GM12878 (cell line): ENCODE data around the gene FAR1.

Experiments
- CBX5 ChIP-seq: sonication (generic); IDR thresholded peaks from 2 replicates; pipeline ENCODE4 v1.6.1; 2016; ENCODE audit warnings: low read depth, moderate library complexity, mild to moderate bottlenecking, inconsistent platforms
- CREB1 ChIP-seq: IDR thresholded peaks from 2 replicates; pipeline ENCODE4 v1.6.1; 2012; ENCODE audit warnings: low read depth, mild to moderate bottlenecking, inconsistent platforms
- MAX ChIP-seq: IDR thresholded peaks from 2 replicates; pipeline ENCODE4 v1.6.1; 2012; ENCODE audit warnings: low read depth, low read length, improper control_type of control experiment
- NFIC ChIP-seq: IDR thresholded peaks from 2 replicates; pipeline ENCODE4 v1.6.1; 2012; ENCODE audit warnings: low read depth, mild to moderate bottlenecking, inconsistent platforms, low read length, moderate library complexity
- NFYA ChIP-seq: IDR thresholded peaks from 2 replicates; pipeline ENCODE4 v1.6.1; 2011; ENCODE audit warnings: low read depth, mild to moderate bottlenecking, low read length, improper control_type of control experiment, borderline replicate concordance
- POLR2AphosphoS5 ChIP-seq: IDR thresholded peaks from 2 replicates; pipeline ENCODE4 v1.6.1; 2011; ENCODE audit warnings: mild to moderate bottlenecking, low read length, inconsistent platforms
- RAD21 ChIP-seq: IDR thresholded peaks from 2 replicates; pipeline ENCODE4 v1.6.1; 2011; ENCODE audit warnings: mild to moderate bottlenecking, low read depth, low read length, moderate library complexity; ENCODE audit not compliant: insufficient read depth
- TF ChIP-seq, protein P1 (sequence below): IDR thresholded peaks from 2 replicates; pipeline ENCODE4 v1.6.1; 2011; ENCODE audit warnings: low read depth, mild to moderate bottlenecking, low read length, moderate library complexity, borderline replicate concordance; ENCODE audit errors: extremely low read depth
- TF ChIP-seq, protein P2 (sequence below), 3 experiments: IDR thresholded peaks in 2 of 3; conservative IDR thresholded peaks in 1 of 3; 2 replicates each; pipeline ENCODE4 v1.5.1; 2011; ENCODE audit warnings: low read depth in 3 of 3, low read length in 3 of 3, mild to moderate bottlenecking in 3 of 3, control low read depth in 2 of 3, moderate library complexity in 2 of 3, inconsistent platforms in 1 of 3, mixed read lengths in 1 of 3; ENCODE audit not compliant: control insufficient read depth in 2 of 3, insufficient read depth in 1 of 3; ENCODE audit errors: extremely low read depth in 1 of 3

GRCh38 chr11:13728076-13728475, 59.6 kb downstream of the FAR1 start:
- no peak for TF ChIP-seq NFYA
- TF ChIP-seq, protein P1, sequence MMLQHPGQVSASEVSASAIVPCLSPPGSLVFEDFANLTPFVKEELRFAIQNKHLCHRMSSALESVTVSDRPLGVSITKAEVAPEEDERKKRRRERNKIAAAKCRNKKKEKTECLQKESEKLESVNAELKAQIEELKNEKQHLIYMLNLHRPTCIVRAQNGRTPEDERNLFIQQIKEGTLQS = no peak
- TF ChIP-seq POLR2AphosphoS5 = no peak
- TF ChIP-seq, protein P2, sequence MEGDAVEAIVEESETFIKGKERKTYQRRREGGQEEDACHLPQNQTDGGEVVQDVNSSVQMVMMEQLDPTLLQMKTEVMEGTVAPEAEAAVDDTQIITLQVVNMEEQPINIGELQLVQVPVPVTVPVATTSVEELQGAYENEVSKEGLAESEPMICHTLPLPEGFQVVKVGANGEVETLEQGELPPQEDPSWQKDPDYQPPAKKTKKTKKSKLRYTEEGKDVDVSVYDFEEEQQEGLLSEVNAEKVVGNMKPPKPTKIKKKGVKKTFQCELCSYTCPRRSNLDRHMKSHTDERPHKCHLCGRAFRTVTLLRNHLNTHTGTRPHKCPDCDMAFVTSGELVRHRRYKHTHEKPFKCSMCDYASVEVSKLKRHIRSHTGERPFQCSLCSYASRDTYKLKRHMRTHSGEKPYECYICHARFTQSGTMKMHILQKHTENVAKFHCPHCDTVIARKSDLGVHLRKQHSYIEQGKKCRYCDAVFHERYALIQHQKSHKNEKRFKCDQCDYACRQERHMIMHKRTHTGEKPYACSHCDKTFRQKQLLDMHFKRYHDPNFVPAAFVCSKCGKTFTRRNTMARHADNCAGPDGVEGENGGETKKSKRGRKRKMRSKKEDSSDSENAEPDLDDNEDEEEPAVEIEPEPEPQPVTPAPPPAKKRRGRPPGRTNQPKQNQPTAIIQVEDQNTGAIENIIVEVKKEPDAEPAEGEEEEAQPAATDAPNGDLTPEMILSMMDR (IDR thresholded peaks at IDR 0.05 in 2 of 3, conservative IDR thresholded peaks at IDR 0.05 in 1 of 3; ENCODE audit: control insufficient read depth in 2 of 3, extremely low read depth in 1 of 3, insufficient read depth in 1 of 3, low read depth in 3 of 3, low read length in 3 of 3) = no peak
- no peak for TF ChIP-seq CBX5
- no peak for TF ChIP-seq CREB1
- no peak for TF ChIP-seq RAD21
- no peak for TF ChIP-seq NFIC
- no peak for TF ChIP-seq MAX
